ENCODE measurements around the gene GNL2.
"Not testable (repeated sequence)": the region's sequence is repeated elsewhere in the genome, so short reads cannot be mapped to it uniquely, and the experiment has no call there.

Gene GNL2

GRCh38 chr1:37606481-37607263 lies 10.9 kb upstream of the GNL2 start:
- no peak for DNase-seq

- no peak for DNase-seq
Measured at GRCh38 chr1:37605806-37606474, 10.2 kb upstream of the GNL2 start.

GRCh38 chr1:37605061-37605650 lies 9.4 kb upstream of the GNL2 start:
- DNase-seq: no peak

- DNase-seq: peak; percentile 14
Measured at GRCh38 chr1:37602750-37603694, 7.3 kb upstream of the GNL2 start.

- no peak for DNase-seq
Measured at GRCh38 chr1:37601441-37601840, 5.7 kb upstream of the GNL2 start.

- DNase-seq: no peak
Measured at GRCh38 chr1:37599940-37600339, 4.2 kb upstream of the GNL2 start.

GRCh38 chr1:37596182-37596667 lies 488 bp upstream of the GNL2 start:
- DNase-seq: no peak

GRCh38 chr1:37593726-37594125 lies 2.0 kb downstream of the GNL2 start:
- DNase-seq: no peak

- no peak for DNase-seq
Measured at GRCh38 chr1:37588939-37589338, 6.8 kb downstream of the GNL2 start.

GRCh38 chr1:37584544-37584943 lies 11.2 kb downstream of the GNL2 start:
- not testable (repeated sequence) for DNase-seq

GRCh38 chr1:37575692-37576091 lies 20.0 kb downstream of the GNL2 start:
- DNase-seq: no peak

- DNase-seq: no peak
Measured at GRCh38 chr1:37574834-37575480, 20.8 kb downstream of the GNL2 start.

GRCh38 chr1:37570528-37571334 lies 25.0 kb downstream of the GNL2 start:
- DNase-seq: no peak

- DNase-seq: no peak
Measured at GRCh38 chr1:37567023-37567422, 28.7 kb downstream of the GNL2 start.

- no peak for DNase-seq
Measured at GRCh38 chr1:37564892-37565291, 30.8 kb downstream of the GNL2 start.

GRCh38 chr1:37562984-37563383 lies 32.8 kb downstream of the GNL2 start:
- DNase-seq: no peak

GRCh38 chr1:37561133-37562132 lies 34.3 kb downstream of the GNL2 start:
- DNase-seq: peak; percentile 8

GRCh38 chr1:37560401-37561132 lies 35.2 kb downstream of the GNL2 start:
- no peak for DNase-seq

GRCh38 chr1:37559957-37560379 lies 35.8 kb downstream of the GNL2 start:
- DNase-seq: not testable (repeated sequence)
